Gastrocnemius medialis (tissue), 4 donors: ENCODE results near the gene TMEM198. TPM values are rescaled to one million over a fixed set of nuclear protein-coding genes. Genes with fewer than 3 reads are reported as not detected.

ENCODE experiments used
- ATAC-seq, 2 donors: fragments of 150-250 bp; one replicate each; pipeline ENCODE4 v1.9.1; 2016
- DNase-seq, 2 donors: peaks; one replicate each; pipeline ENCODE4 v3.0.0-alpha.2; 2019
- H3K27ac ChIP-seq, 4 donors: fragments of 200-600 bp; sonication (generic); 1 replicate in 1 of 4; 2 replicates in 3 of 4; pipeline ENCODE4 v1.5.1; 2016 to 2018; ENCODE audit warnings: mild to moderate bottlenecking in 2 of 4, moderate library complexity in 1 of 4
- H3K27me3 ChIP-seq, 3 donors: fragments of 200-600 bp; sonication (generic) in 2 of 3; 1 replicate in 1 of 3; 2 replicates in 2 of 3; pipeline versions ENCODE4 v1.5.1 to v1.6.0; 2016 to 2019; ENCODE audit warnings: mild to moderate bottlenecking in 1 of 3, moderate library complexity in 1 of 3
- H3K36me3 ChIP-seq, 2 donors: fragments of 200-600 bp; sonication (generic) in 1 of 2; one replicate each; pipeline ENCODE4 v1.5.1; 2017 to 2018
- H3K4me1 ChIP-seq, 2 donors: fragments of 200-600 bp; sonication (generic) in 1 of 2; one replicate each; pipeline ENCODE4 v1.5.1; 2016 to 2017; ENCODE audit warnings: mild to moderate bottlenecking in 2 of 2
- H3K4me3 ChIP-seq, 4 donors: fragments of 200-600 bp; sonication (generic) in 3 of 4; 1 replicate in 1 of 4; 2 replicates in 3 of 4; pipeline ENCODE4 v1.5.1; 2016 to 2019; ENCODE audit warnings: mild to moderate bottlenecking in 2 of 4
- H3K9me3 ChIP-seq, 3 donors: fragments of 200-600 bp; sonication (generic) in 2 of 3; 1 replicate in 1 of 3; 2 replicates in 2 of 3; pipeline ENCODE4 v1.5.1; 2016 to 2019
- CTCF ChIP-seq, 5 experiments: fragments of 450-650 bp in 3 of 5; fragments of 200-600 bp in 2 of 5; sonication (generic) in 2 of 5; IDR thresholded peaks in 4 of 5; conservative IDR thresholded peaks in 1 of 5; 1 replicate in 4 of 5; 2 replicates in 1 of 5; pipeline ENCODE4 v1.5.1; 2016 to 2019; ENCODE audit warnings: antibody characterized with exemption in 5 of 5, mild to moderate bottlenecking in 3 of 5, moderate library complexity in 3 of 5
- POLR2A ChIP-seq, 2 donors: fragments of 450-650 bp; IDR thresholded peaks; one replicate each; pipeline ENCODE4 v1.6.1; 2017; ENCODE audit warnings: antibody characterized with exemption in 2 of 2, mild to moderate bottlenecking in 2 of 2, moderate library complexity in 2 of 2
- in situ Hi-C, 4 donors: fragments of 200-750 bp; cut with MboI; loops; one replicate each; pipeline versions ENCODE4 v1.15.0 to v1.8.0; 2017; ENCODE audit warnings: low sequenced_read_pairs in 4 of 4
- intact Hi-C: fragments of 100-400 bp; cut with DNase I; formaldehyde crosslinking; loops from one replicate; pipeline ENCODE4 v1.15.1; 2023; ENCODE audit warnings: low total_unique reads
- total RNA-seq, 4 donors: library from RNA; depleted of rRNA; stranded (reverse); fragments of >200 nt; gene quantifications; one replicate each; pipeline versions ENCODE4 v1.1.0 to v1.2.3, GENCODE V29; 2016

The TMEM198 gene
- total RNA-seq, 4 donors from 2014 or later, result 0.87 to 6.7 (median 3.3) TPM

GRCh38 chr2:219533930-219534661, 9.7 kb upstream of the TMEM198 start:
- TF ChIP-seq CTCF (IDR thresholded peaks at IDR 0.05 in 4 of 5, conservative IDR thresholded peaks at IDR 0.05 in 1 of 5) (no peak), POLR2A (IDR thresholded peaks at IDR 0.05) (no peak)
- ATAC-seq (no peak), DNase-seq (no peak)
- no peaks in the 10 kb centered on the region for H3K27me3 ChIP-seq
- in situ Hi-C loops (loop anchor here in 3 of 4 donors (5.0 to 25.0 kb wide), 3 partner anchors 111 to 247 kb away; partner anchors contain the start of gene DNAJB2 (in 1 of the 3)), intact Hi-C loops (loop anchor here (5.0 to 10.0 kb wide), 2 partner anchors 72 to 239 kb away; no protein-coding TSS in a partner anchor)
- no peaks in the 10 kb centered on the region for H3K9me3 ChIP-seq
- no peaks in the 10 kb centered on the region for H3K4me1 ChIP-seq
- peaks cover 0 to 2% of the 10 kb centered on the region in 2 donors for H3K36me3 ChIP-seq
- H3K27ac ChIP-seq, result no peak overlapping the region
- H3K4me3 ChIP-seq, result no peak overlapping the region

- Histone ChIP-seq H3K4me3 (no peak overlapping the region), H3K27ac (no peak overlapping the region), H3K9me3 (no peaks in the 10 kb centered on the region), H3K36me3 (peaks cover 0 to 23% of the 10 kb centered on the region in 2 donors), H3K4me1 (peaks cover 0 to 1% of the 10 kb centered on the region in 2 donors), H3K27me3 (no peaks in the 10 kb centered on the region)
- ATAC-seq, result no peak
- DNase-seq, result no peak
- intact Hi-C loops (loop anchor here (10.0 kb wide), 1 partner anchor 242 kb away; no protein-coding TSS in a partner anchor), in situ Hi-C loops (loop anchor here in 2 of 4 donors (10.0 to 25.0 kb wide), 2 partner anchors 108 to 249 kb away; partner anchors contain the start of gene DNAJB2 (in 1 of the 2))
- TF ChIP-seq POLR2A (IDR thresholded peaks at IDR 0.05) (no peak), CTCF (IDR thresholded peaks at IDR 0.05 in 4 of 5, conservative IDR thresholded peaks at IDR 0.05 in 1 of 5) (no peak)
These were observed 7.4 kb upstream of the TMEM198 start for GRCh38 chr2:219536425-219536824.

- Histone ChIP-seq H3K36me3 (peaks cover 0 to 23% of the 10 kb centered on the region in 2 donors), H3K9me3 (no peaks in the 10 kb centered on the region), H3K27me3 (no peaks in the 10 kb centered on the region), H3K4me1 (peaks cover 0 to 7% of the 10 kb centered on the region in 2 donors), H3K27ac (no peak overlapping the region), H3K4me3 (no peak overlapping the region)
- no peak for TF ChIP-seq CTCF (IDR thresholded peaks at IDR 0.05 in 4 of 5, conservative IDR thresholded peaks at IDR 0.05 in 1 of 5)
- no peak for TF ChIP-seq POLR2A (IDR thresholded peaks at IDR 0.05)
- in situ Hi-C loops (loop anchor here in 2 of 4 donors (10.0 to 25.0 kb wide), 2 partner anchors 108 to 250 kb away; partner anchors contain the start of gene DNAJB2 (in 1 of the 2)), intact Hi-C loops (loop anchor here (10.0 kb wide), 1 partner anchor 242 kb away; no protein-coding TSS in a partner anchor)
- no peak for DNase-seq
- ATAC-seq, result no peak
These were observed 6.9 kb upstream of the TMEM198 start for GRCh38 chr2:219536967-219537366.

GRCh38 chr2:219537657-219538488, 6.0 kb upstream of the TMEM198 start:
- no peak for TF ChIP-seq CTCF (IDR thresholded peaks at IDR 0.05 in 4 of 5, conservative IDR thresholded peaks at IDR 0.05 in 1 of 5)
- no peak for TF ChIP-seq POLR2A (IDR thresholded peaks at IDR 0.05)
- Histone ChIP-seq H3K36me3 (peaks cover 0 to 23% of the 10 kb centered on the region in 2 donors), H3K4me1 (peaks cover 7 to 16% of the 10 kb centered on the region in 2 donors), H3K4me3 (no peak overlapping the region), H3K27ac (no peak overlapping the region), H3K27me3 (no peaks in the 10 kb centered on the region), H3K9me3 (no peaks in the 10 kb centered on the region)
- no peak for DNase-seq
- ATAC-seq, result no peak
- intact Hi-C loops, result loop anchor here (10.0 kb wide), 1 partner anchor 243 kb away; no protein-coding TSS in a partner anchor
- in situ Hi-C loops, result loop anchor here in 2 of 4 donors (10.0 to 25.0 kb wide), 2 partner anchors 107 to 251 kb away; partner anchors contain the start of gene DNAJB2 (in 1 of the 2)
